Measurements from ENCODE around the gene LHPP. TPM values are rescaled to one million over a fixed set of nuclear protein-coding genes. Genes with fewer than 3 reads are reported as not detected.

The LHPP gene
- polyA plus RNA-seq, 3 donors, result 5.5 to 21.6 (median 14.3) TPM

DNA sequence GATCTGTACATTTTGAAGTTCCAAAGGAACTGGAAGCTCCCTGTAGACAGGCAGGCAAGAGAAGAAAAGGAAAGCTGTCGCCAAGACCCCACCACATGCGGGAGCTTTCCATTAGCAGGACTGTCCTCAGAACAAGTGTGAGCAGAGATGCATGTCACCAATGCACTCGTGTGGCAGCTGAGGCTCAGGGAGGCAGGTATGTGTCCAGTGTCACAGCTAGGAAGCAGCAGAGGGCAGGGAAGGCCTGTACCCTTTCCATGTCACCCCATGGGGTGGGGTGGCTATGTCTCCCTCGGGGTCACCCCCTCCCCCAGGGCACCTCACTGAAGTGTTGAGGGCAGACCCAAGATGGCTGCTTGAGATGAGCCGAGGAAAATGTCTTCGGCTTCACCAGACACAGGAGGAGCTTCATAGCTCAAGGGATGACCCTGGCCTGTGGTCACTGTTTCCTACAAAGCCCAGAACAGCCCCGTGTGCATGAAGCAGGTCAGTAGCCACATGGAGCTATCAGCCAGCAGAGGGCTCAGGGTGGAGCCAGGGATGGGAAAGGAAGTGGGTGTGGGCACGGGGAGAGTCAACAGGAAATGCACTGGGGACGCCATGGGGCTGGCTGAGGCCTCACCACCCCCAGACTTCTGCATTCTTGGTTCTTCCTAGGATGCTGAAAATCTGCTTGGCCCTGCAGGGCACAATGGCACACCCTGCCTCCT lies 186.0 kb downstream of the LHPP start:
- 49 to 77% (median 52%) methylated on average over 9 of the region's 9 CpGs for WGBS, 3 donors
- peak overlapping the region; percentile 55 for H3K27ac ChIP-seq (ENCODE audit: low read depth, low read length)

DNA sequence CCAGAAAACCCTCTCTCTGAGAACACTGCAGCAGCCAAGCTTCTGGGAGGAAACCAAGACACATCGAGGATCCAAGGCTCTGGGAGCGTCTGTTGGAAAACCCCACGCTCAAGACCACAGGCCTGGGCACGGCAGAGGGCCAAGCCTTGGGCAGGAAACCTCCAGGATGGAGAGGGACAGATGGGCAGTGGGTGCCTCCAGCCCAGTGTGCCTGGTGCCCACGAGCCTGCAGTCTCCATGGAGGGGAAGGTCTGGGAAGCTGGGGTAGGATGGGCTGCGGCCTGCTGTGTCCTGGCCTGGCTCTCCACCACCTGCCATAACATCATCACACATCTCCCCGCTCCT lies 186.5 kb downstream of the LHPP start:
- peak overlapping the region; percentile 79 for H3K27ac ChIP-seq (ENCODE audit: low read depth, low read length)
- 37 to 78% (median 43%) methylated on average over 6 to 7 of the region's 7 CpGs for WGBS, 3 donors

DNA sequence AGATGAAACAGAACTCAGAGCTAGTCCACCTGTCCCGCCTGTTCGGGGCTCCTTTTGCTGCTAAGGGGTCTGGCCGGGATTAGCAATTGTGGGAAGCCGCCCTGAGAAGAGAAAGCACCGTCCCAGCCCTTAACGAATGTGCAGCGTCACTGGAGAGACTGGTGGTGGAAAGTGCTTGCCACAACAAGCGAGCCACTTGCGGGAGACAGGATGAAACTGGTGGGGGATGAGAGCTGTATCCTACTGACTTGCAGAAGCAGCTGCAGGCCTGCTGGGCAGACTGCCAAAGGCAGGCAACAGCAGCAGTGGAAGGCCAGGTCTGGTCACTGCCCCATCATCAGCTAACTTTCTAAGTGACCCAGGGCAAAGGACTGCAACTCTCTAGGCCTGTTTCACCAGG lies 187.1 kb downstream of the LHPP start:
- peak overlapping the region; percentile 40 for H3K27ac ChIP-seq (ENCODE audit: low read depth, low read length)
- WGBS, 3 donors, result 30 to 76% (median 34%) methylated on average over 9 of the region's 9 CpGs

DNA sequence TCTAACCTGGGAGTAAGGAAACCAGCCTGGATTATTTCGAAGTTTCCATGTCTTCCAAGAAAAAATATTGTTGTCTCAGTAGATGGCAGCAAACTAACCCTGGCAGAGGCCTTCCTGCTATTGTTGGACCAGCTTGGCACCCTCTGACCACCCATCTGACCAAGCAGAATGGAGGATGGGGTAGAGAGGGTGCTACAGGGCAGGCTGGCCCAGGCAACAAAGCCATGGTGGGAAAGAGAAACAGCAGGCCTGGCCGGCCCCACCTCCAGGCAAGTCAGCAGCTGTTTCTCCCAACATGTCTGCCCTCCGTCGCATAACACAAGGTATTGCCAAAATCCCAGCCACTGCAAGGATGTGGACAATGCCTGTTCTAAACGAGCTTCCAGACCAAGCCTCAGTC lies 187.6 kb downstream of the LHPP start:
- WGBS, 3 donors, result 36 to 40% (median 37%) methylated on average over 5 of the region's 5 CpGs
- peak overlapping the region; percentile 40 for H3K27ac ChIP-seq (ENCODE audit: low read depth, low read length)

DNA sequence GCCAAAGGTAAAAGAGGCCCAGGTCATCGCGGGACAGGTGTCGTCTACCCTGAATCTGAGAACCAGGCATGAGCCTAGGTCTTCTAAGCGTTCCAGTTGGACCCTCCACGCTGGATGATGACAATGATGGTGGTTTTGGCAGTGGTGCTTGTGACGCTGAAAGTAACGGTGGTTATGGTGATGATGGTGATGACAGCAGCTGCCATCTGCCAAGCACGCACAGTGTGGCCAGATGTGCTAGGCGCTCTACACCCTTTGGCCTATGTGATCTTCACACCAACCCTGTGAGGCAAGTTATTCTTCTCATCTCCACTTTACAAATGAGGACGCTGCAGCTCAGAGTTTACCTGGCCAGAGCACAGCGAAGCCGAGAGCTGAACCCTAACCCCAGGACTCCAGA lies 188.6 kb downstream of the LHPP start:
- no peak overlapping the region for H3K27ac ChIP-seq (ENCODE audit: low read depth, low read length)
- 95 to 97% (median 96%) methylated on average over 12 of the region's 12 CpGs for WGBS, 3 donors

DNA sequence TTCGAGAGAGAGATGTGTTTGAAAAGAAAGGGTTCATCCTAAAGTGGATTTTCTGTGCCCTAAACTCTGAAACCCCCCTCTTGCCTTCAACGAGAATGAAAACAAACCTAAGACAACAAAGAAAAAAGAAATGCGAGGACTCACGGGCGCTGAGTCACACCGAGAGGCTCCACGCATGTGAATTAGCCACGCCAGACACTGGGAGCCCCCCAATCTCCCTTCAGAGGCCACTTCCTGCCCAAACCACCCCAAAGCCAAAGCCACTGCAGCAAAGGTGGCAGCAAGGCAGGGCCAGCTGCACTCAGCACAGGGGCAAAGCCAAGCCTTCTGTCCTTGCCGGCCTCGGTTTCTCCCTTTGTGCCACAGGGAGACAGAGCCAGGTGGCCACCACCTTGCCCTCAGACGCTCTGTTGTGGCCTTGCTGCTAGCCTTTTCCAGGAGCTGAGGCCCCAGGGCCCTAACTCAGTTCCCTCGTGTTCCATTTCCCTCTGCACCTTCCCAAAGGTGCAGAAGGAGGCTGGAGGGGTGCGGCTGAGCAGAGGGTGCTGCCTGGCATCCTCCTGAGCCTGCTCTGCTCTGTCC lies 189.3 kb downstream of the LHPP start:
- 61 to 90% (median 70%) methylated on average over 13 of the region's 13 CpGs for WGBS, 3 donors
- H3K27ac ChIP-seq (ENCODE audit: low read depth, low read length), result no peak overlapping the region

DNA sequence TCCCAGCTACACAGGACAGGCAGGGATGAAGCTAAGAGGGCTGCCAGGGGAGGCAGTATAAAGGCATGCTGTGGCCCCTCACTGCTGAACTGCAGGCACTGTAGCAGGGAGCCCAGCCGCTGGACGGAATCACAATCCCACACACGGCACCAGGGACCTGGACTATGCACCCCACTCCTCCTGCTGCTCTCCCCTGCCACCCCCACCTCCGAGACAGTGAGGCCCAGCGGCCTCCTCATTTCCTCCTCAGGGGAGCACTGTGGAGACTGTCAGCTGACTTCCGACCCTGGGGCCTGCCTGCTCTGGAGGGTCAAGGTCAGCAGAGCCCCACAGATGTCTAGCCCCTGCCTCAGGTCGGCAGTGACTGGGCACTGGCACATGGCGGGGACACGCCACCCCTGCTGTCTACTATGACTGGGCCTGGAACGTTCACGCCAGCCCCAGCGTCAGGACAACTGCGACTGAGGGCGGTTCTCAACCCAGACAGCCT lies 189.8 kb downstream of the LHPP start:
- WGBS, 3 donors, result 71 to 93% (median 76%) methylated on average over 14 of the region's 14 CpGs
- no peak overlapping the region for H3K27ac ChIP-seq (ENCODE audit: low read depth, low read length)

DNA sequence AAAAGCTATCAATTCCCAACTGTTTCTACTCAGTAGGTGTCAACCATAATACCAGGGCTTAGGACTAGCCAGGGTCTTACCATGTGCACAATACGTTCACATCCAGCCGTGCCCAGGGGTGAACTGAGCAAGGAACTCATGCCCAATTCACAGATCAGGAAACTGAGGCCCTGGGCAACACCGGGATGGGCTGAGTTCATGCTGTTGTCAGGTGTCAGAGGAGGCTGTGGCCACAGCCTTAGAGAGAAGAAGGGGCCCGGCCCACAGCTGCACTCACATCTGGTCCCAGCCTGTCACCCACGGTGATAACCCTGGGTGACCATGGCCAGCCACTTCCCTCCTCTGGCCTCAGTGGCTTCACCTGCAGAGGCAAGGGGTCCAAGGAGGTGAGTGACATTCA lies 190.6 kb downstream of the LHPP start:
- WGBS, 3 donors, result 87 to 94% (median 94%) methylated on average over 5 of the region's 5 CpGs
- H3K27ac ChIP-seq (ENCODE audit: low read depth, low read length), result no peak overlapping the region

DNA sequence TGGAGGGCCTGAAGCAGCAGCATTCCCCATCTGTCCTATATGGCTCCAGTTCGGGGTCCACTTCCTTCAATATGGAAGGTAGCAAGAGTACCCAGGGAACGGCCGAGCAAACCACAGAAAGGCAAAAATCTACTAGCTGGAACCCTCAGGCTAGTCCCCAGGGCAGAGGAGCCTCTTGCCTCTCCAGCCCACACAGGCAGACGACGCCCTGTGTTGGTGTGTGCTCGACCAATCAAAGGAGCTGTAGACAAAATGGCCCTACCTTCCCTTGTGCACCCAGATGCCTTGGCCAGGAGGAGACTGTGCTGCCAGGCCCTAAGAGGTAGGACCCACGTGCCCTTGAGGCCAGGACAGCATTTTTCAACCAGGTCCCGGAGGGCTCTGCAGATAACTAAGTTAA lies 191.1 kb downstream of the LHPP start:
- 81 to 86% (median 84%) methylated on average over 8 of the region's 8 CpGs for WGBS, 3 donors

DNA sequence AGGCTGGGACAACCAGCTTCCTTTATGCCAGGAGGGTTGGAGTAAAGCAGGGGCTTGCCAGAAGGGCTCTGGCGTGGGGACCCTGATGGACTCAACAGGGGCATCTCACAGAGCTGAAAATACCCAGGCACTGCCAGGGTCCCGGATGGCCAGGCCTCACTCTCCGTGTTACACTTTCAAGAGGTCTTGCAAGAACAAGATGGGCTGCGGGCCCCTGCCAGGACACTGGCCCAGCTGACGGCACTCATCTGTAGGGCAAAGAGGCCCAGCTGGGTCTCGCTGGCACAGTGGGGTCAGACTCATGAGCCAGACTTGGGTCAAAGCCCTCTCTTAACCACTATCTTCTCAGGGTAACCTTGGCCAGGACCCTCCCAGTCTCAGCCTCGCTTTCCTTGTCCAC lies 191.7 kb downstream of the LHPP start:
- no peak overlapping the region for H3K27ac ChIP-seq (ENCODE audit: low read depth, low read length)
- 79 to 81% (median 80%) methylated on average over 7 of the region's 7 CpGs for WGBS, 3 donors

More for the DNA sequence above, 191.1 kb downstream of the LHPP start:
- H3K27ac ChIP-seq (ENCODE audit: low read depth, low read length), result no peak overlapping the region

DNA sequence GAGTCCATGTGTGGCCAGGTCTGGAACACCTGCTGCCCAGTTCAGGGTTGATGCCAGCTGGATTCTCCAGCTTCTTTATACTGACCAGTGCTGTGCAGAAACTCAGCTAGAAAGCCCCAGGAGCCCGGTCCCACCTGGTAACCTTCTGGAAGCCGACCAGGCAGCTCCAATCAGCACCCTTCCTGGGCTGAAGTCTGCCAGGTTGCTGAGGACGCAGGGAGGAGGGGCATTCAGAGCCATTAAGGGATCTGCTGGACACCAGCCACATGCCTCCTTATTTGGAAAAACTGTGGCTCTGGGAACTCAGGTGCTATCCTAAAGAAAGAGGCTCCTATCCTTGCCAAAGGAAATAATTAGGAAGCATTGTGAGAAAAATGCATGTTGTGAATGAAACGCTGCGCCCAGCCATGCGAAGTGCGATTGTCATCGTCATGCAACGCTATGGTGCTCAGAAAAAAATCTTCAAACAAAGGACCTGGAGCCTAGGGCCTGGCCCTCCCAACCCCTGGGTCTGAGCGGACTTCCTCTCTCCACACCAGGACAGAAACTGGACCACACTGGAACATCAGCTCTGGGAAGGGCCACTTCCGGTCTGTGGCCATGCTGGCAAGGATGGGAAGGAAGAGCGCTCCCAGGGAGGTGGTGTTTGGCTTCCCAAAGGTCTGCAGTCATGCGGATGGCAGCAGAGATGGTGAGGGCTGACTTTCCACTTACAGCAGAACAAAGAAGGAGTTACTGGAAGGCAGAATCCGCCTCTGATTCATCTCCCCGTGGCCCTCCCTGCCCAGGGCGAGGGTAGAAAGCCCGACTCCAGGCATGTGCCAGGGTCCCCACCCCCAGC lies 192.4 kb downstream of the LHPP start:
- H3K27ac ChIP-seq (ENCODE audit: low read depth, low read length), result no peak overlapping the region
- WGBS, 3 donors, result 62 to 76% (median 67%) methylated on average over 17 of the region's 17 CpGs

DNA sequence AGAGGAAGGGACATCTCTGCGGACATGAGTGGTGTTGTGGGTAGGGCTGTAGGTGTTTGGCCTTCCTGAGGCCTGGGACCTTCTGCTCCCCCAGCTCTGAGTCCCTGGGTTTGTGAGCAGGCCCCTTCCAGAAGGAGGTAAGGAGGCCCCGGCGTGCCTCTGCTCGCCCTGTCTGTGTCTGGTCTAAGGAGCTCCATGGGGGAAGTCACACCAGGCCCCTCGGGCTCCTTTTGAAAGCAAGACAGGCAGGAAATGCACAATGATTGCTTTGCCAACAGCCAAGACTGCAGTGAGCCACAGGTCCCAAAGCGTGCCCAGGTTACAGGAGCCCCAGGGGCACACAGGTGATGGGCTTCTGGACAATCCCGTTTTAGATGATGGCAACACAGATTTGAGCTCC lies 193.1 kb downstream of the LHPP start:
- 45 to 88% (median 62%) methylated on average over 7 of the region's 7 CpGs for WGBS, 3 donors
- no peak overlapping the region for H3K27ac ChIP-seq (ENCODE audit: low read depth, low read length)

DNA sequence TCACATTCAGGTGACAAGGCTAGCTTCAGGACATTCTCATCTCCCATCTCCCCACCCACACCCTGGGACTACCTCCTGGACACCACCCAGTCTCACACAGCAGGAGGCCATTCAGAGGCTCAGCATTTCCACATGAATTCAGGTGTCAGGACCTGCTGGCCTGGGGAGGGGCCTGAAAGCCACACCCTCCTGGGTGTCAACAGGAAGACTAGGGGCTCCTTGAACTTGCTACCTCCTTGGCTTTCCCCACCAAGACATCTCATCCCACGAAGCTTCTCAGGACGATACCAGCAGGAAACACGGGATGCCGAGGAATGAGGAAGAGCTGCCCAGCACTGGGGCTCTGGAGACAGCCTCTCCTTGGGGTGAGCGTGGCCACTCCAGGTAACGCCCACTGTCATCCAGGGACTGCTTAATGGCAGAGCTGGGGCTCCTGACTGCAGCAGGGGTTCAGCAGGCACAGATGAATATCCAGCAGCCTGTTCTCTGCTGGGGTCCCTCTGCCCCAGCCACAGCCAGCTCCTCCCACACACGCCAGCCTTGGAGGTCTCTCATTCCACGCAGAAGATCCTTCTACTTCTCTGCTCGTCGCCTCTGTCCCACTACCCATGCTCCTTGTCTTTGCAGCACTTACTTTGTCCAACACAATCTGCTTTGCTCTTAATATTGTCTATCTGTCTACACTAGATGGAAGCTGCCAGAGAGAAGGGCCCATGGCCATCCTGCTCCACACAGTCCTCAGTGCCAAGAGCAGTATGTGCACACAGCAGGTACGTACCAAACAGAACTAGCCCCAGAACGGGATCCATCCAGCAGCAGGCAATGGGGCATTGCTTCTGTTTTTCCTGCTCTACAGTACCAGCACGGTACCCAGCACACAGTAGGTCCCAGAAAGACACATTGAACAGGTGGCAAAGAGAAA lies 193.8 kb downstream of the LHPP start:
- no peak overlapping the region for H3K27ac ChIP-seq (ENCODE audit: low read depth, low read length)
- WGBS, 3 donors, result 78 to 89% (median 81%) methylated on average over 13 of the region's 13 CpGs

DNA sequence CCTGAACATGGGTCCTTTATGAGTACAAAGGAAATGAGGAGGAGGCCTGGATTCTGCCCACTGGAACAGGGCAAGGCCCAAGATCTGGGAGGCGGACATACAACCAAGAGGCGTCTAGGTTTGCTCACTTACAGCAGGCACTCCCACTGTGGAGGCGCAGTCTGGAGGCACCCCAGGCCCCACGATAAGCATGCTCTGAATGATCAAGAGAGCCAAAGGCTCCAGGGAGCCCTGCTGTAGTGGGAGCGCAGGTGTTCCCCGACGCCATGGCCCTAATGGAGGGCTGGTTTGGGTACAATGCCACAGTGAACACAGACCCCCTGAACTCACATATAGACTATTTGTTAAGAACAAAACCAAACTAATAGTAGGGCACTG lies 194.5 kb downstream of the LHPP start:
- 97 to 98% (median 98%) methylated on average over 7 of the region's 7 CpGs for WGBS, 3 donors
- no peak overlapping the region for H3K27ac ChIP-seq (ENCODE audit: low read depth, low read length)

DNA sequence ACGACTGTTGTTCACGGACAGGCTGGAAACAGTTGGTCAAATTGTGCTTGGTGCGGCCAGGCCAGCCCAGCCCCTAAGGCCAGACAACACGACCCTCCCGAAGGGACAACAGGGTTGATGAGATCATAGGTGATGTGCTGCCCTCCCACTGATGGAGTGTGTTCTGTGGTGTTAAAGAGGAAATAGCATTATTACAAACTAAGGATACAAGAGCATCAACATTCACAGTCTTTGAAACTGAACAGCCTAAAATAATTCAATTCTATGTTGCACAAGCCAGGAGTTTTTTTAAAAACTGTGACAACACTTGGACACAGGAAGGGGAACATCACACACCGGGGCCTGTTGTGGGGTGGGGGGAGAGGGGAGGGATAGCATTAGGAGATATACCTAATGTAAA lies 194.9 kb downstream of the LHPP start:
- H3K27ac ChIP-seq (ENCODE audit: low read depth, low read length), result no peak overlapping the region
- 59 to 84% (median 70%) methylated on average over 6 of the region's 6 CpGs for WGBS, 3 donors

DNA sequence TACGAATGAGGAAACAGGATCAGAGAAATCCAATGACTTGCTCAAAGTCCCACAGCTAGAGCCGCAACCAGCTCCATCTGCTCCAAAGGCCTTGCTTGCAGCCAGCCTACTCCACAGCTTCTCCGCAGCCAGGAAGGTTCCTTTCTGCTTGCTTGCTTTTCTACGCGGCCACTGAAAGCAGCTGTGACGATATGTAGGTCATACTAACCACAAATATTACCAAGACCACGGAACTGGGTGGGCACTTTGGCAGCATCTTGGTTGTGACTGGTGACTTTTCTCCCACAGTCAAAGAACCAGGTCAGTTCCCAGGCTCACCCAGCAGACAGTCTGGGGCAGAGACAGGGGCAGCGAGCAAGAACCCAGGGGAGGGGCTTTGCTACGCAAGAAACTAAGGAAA lies 196.2 kb downstream of the LHPP start:
- 55 to 73% (median 56%) methylated on average over 9 of the region's 9 CpGs for WGBS, 3 donors
- no peak overlapping the region for H3K27ac ChIP-seq (ENCODE audit: low read depth, low read length)

DNA sequence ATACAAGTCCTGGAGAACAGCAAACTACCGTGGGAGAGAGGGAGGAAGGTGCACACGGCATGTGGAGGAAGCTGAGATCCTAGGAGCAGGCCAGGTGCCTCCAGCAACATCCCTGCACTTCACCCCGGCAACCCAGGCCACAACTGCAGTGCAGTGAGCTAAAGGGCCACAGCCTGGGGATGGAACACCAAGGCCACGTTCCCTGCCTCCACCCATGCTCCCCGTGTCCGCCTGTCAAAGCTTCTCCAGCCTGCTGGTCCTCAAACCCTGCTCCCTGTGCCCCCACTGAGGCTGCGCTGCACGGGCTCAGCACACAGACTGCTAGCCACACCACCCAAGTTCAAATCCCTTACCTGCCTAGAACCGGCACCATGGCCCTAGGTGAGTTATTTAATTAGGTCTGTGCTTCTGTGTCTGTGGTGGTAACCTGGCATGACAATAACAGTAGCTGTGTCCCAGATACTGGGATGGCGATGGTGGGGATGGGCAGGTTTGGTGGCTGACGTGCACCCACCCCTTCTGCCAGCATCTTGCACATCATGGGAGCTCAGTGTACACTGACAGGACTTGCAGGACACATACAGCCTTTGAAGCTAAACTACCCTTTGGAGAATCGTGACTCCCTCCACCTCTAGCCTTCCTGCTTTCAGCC lies 197.1 kb downstream of the LHPP start:
- 96 to 98% (median 96%) methylated on average over 12 of the region's 12 CpGs for WGBS, 3 donors
- H3K27ac ChIP-seq (ENCODE audit: low read depth, low read length), result no peak overlapping the region

DNA sequence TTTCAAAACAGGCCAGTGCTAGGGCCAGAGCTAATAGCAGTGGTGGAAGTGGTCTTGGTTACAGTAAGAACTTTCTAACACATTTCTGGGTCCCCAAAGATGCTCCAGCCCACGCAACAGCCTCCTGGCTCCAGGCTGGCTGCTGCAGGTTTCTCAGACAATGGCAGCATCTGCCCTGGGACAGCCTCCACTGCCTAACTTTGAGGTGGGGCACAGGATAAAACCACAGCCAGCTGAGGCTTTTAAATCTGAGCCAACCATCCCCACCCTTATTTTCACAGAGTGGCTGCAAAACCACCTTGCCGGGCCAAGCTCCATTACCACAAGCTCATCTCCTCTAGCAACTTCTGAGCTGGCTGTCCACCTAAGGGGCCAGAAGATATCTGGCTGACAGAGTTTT lies 197.8 kb downstream of the LHPP start:
- WGBS, 3 donors, result 51 to 98% (median 56%) methylated on average over 2 of the region's 2 CpGs
- no peak overlapping the region for H3K27ac ChIP-seq (ENCODE audit: low read depth, low read length)

All from adipose tissue (tissue), 3 donors.